GM18498 (cell line): ENCODE results near the gene FA2H.

ENCODE experiments used
- ATAC-seq: cut with Tn5 transposase; IDR thresholded peaks from one replicate; pipeline ENCODE4 v1.9.1; 2021; ENCODE audit warnings: mild to moderate bottlenecking, moderate library complexity; ENCODE audit not compliant: unreplicated experiment

FA2H gene

GRCh38 chr16:74745109-74745615 lies 29.5 kb downstream of the FA2H start:
- ATAC-seq = no peak

GRCh38 chr16:74744566-74744965 lies 30.1 kb downstream of the FA2H start:
- no peak for ATAC-seq

GRCh38 chr16:74743668-74744299 lies 30.8 kb downstream of the FA2H start:
- no peak for ATAC-seq

GRCh38 chr16:74743045-74743667 lies 31.5 kb downstream of the FA2H start:
- ATAC-seq = no peak

- no peak for ATAC-seq
Measured at GRCh38 chr16:74742051-74742481, 32.6 kb downstream of the FA2H start.

GRCh38 chr16:74740795-74741304 lies 33.8 kb downstream of the FA2H start:
- no peak for ATAC-seq

- ATAC-seq = no peak
Measured at GRCh38 chr16:74739275-74739674, 35.3 kb downstream of the FA2H start.

GRCh38 chr16:74738816-74739215 lies 35.8 kb downstream of the FA2H start:
- no peak for ATAC-seq

GRCh38 chr16:74738113-74738541 lies 36.5 kb downstream of the FA2H start:
- no peak for ATAC-seq

- no peak for ATAC-seq
Measured at GRCh38 chr16:74737521-74737920, 37.1 kb downstream of the FA2H start.

- no peak for ATAC-seq
Measured at GRCh38 chr16:74736531-74737157, 38.0 kb downstream of the FA2H start.

- no peak for ATAC-seq
Measured at GRCh38 chr16:74735554-74735953, 39.1 kb downstream of the FA2H start.

GRCh38 chr16:74735162-74735452 lies 39.5 kb downstream of the FA2H start:
- no peak for ATAC-seq

- no peak for ATAC-seq
Measured at GRCh38 chr16:74734361-74735161, 40.1 kb downstream of the FA2H start.

GRCh38 chr16:74732707-74733350 lies 41.8 kb downstream of the FA2H start:
- no peak for ATAC-seq

GRCh38 chr16:74731853-74732477 lies 42.7 kb downstream of the FA2H start:
- no peak for ATAC-seq

GRCh38 chr16:74729783-74730683 lies 44.6 kb downstream of the FA2H start:
- ATAC-seq = no peak

- ATAC-seq = no peak
Measured at GRCh38 chr16:74727903-74728302, 46.7 kb downstream of the FA2H start.

GRCh38 chr16:74726716-74727115 lies 47.9 kb downstream of the FA2H start:
- no peak for ATAC-seq
